Loucy (cell line): ENCODE data around the gene GPR12.

Source experiments
- H2AFZ ChIP-seq: fragments of 200-600 bp; sonication (generic); 2 replicates; pipeline ENCODE4 v1.6.0; 2016; ENCODE audit warnings: antibody characterized with exemption, mild to moderate bottlenecking, low read length, moderate library complexity
- H3F3A ChIP-seq: fragments of 200-600 bp; 2 replicates; pipeline ENCODE4 v1.6.0; 2016; ENCODE audit warnings: antibody characterized with exemption, low read depth, mild to moderate bottlenecking
- H3K27me3 ChIP-seq: fragments of 200-600 bp; sonication (generic); 2 replicates; pipeline ENCODE4 v1.6.1; 2014; ENCODE audit warnings: low read length, mild to moderate bottlenecking; ENCODE audit not compliant: insufficient read depth, poor library complexity, severe bottlenecking
- H3K36me3 ChIP-seq: fragments of 200-600 bp; sonication (generic); 2 replicates; pipeline ENCODE4 v1.6.1; 2016; ENCODE audit warnings: low read length; ENCODE audit not compliant: insufficient read depth
- H3K4me1 ChIP-seq: fragments of 200-600 bp; sonication (generic); 2 replicates; pipeline ENCODE4 v1.5.1; 2014; ENCODE audit warnings: low read length, mild to moderate bottlenecking; ENCODE audit not compliant: insufficient read depth, poor library complexity, severe bottlenecking
- H3K4me2 ChIP-seq: fragments of 200-600 bp; sonication (generic); 2 replicates; pipeline ENCODE4 v1.6.0; 2014; ENCODE audit warnings: antibody characterized with exemption, low read length, low read depth, mild to moderate bottlenecking; ENCODE audit not compliant: poor library complexity, severe bottlenecking
- H3K4me3 ChIP-seq: fragments of 200-600 bp; sonication (generic); 2 replicates; pipeline ENCODE4 v1.5.1; 2014; ENCODE audit warnings: low read length, mild to moderate bottlenecking, mixed read lengths; ENCODE audit not compliant: poor library complexity, severe bottlenecking
- H3K79me2 ChIP-seq: fragments of 200-600 bp; sonication (generic); 2 replicates; pipeline ENCODE4 v1.6.1; 2014; ENCODE audit warnings: low read length; ENCODE audit not compliant: insufficient read depth
- H3K9ac ChIP-seq: fragments of 200-600 bp; sonication (generic); 2 replicates; pipeline ENCODE4 v1.6.0; 2014; ENCODE audit warnings: mild to moderate bottlenecking, low read depth, low read length, moderate library complexity; ENCODE audit not compliant: poor library complexity, severe bottlenecking
- H3K9me2 ChIP-seq: fragments of 200-600 bp; sonication (generic); replicated peaks from 2 replicates; pipeline ENCODE4 v1.6.1; 2016; ENCODE audit warnings: low read depth, low read length, mixed read lengths
- H3K9me3 ChIP-seq: fragments of 200-600 bp; sonication (generic); 2 replicates; pipeline ENCODE4 v1.6.1; 2014; ENCODE audit warnings: mild to moderate bottlenecking, antibody characterized with exemption, low read length, low read depth; ENCODE audit not compliant: insufficient read depth
- H4K20me1 ChIP-seq: fragments of 200-600 bp; sonication (generic); 2 replicates; pipeline ENCODE4 v1.6.0; 2014; ENCODE audit warnings: antibody characterized with exemption, low read length, mild to moderate bottlenecking; ENCODE audit not compliant: insufficient read depth, poor library complexity, severe bottlenecking
- CTCF ChIP-seq: fragments of 200-600 bp; sonication (generic); conservative IDR thresholded peaks from 2 replicates; pipeline ENCODE4 v1.5.1; 2014; ENCODE audit warnings: mild to moderate bottlenecking, antibody characterized with exemption, low read length
- EZH2phosphoT487 ChIP-seq: fragments of 200-600 bp; IDR thresholded peaks from 2 replicates; pipeline ENCODE4 v1.6.1; 2018; ENCODE audit warnings: antibody characterized with exemption, mild to moderate bottlenecking, moderate library complexity, borderline replicate concordance

Gene GPR12

GRCh38 chr13:26784704-26785639 is 24.4 kb upstream of the GPR12 start:
- Histone ChIP-seq H3K27me3 (no peaks in the 10 kb centered on the region), H3F3A (no peaks in the 10 kb centered on the region), H2AFZ (peak overlapping the region; percentile 67; the same call in 1 of the 2 replicates), H3K9me2 (no peaks in the 10 kb centered on the region), H4K20me1 (no peaks in the 10 kb centered on the region), H3K4me2 (peak overlapping the region; percentile 99), H3K4me3 (peak overlapping the region; percentile 81), H3K36me3 (no peaks in the 10 kb centered on the region), H3K79me2 (no peaks in the 10 kb centered on the region), H3K4me1 (peaks cover 29% of the 10 kb centered on the region), H3K9me3 (peaks cover 4% of the 10 kb centered on the region; the same call in 1 of the 2 replicates), H3K9ac (peak overlapping the region; percentile 81)
- TF ChIP-seq EZH2phosphoT487 (no peak), CTCF (no peak)

- Histone ChIP-seq H3K9ac (no peak overlapping the region), H3K9me3 (peaks cover 4% of the 10 kb centered on the region; the same call in 1 of the 2 replicates), H3K4me2 (no peak overlapping the region), H2AFZ (no peak overlapping the region), H3K4me1 (peaks cover 13% of the 10 kb centered on the region), H3K9me2 (no peaks in the 10 kb centered on the region), H4K20me1 (no peaks in the 10 kb centered on the region), H3F3A (no peaks in the 10 kb centered on the region), H3K36me3 (no peaks in the 10 kb centered on the region), H3K4me3 (no peak overlapping the region), H3K79me2 (no peaks in the 10 kb centered on the region), H3K27me3 (no peaks in the 10 kb centered on the region)
- TF ChIP-seq CTCF (no peak), EZH2phosphoT487 (no peak)
These were observed 19.8 kb upstream of the GPR12 start for GRCh38 chr13:26780411-26780810.

GRCh38 chr13:26779321-26779720 is 18.7 kb upstream of the GPR12 start:
- Histone ChIP-seq H3K9me2 (no peaks in the 10 kb centered on the region), H3K4me2 (no peak overlapping the region), H3K36me3 (no peaks in the 10 kb centered on the region), H3F3A (no peaks in the 10 kb centered on the region), H3K27me3 (no peaks in the 10 kb centered on the region), H2AFZ (no peak overlapping the region), H3K4me3 (no peak overlapping the region), H3K79me2 (no peaks in the 10 kb centered on the region), H3K4me1 (peaks cover 2% of the 10 kb centered on the region), H3K9me3 (peaks cover 4% of the 10 kb centered on the region; the same call in 1 of the 2 replicates), H3K9ac (no peak overlapping the region), H4K20me1 (no peaks in the 10 kb centered on the region)
- no peak for TF ChIP-seq EZH2phosphoT487
- no peak for TF ChIP-seq CTCF
